OCI-LY1 (cell line): ENCODE data around the gene FAM50A.

Experiments
- H2AFZ ChIP-seq: fragments of 200-600 bp; sonication (generic), shearing (Covaris generic); 2 replicates; pipeline ENCODE4 v1.6.0; 2014; ENCODE audit warnings: antibody characterized with exemption, mild to moderate bottlenecking, low read length
- H3F3A ChIP-seq: fragments of 200-600 bp; sonication (generic), shearing (Covaris generic); 2 replicates; pipeline ENCODE4 v1.6.0; 2014; ENCODE audit warnings: mild to moderate bottlenecking, antibody characterized with exemption, low read length, moderate library complexity; ENCODE audit not compliant: insufficient read depth
- H3K27ac ChIP-seq: fragments of 200-600 bp; sonication (generic); 2 replicates; pipeline ENCODE4 v1.5.1; 2014; ENCODE audit warnings: low read length, mixed run types, mild to moderate bottlenecking, low read depth; ENCODE audit not compliant: poor library complexity, severe bottlenecking
- H3K27me3 ChIP-seq: fragments of 200-600 bp; sonication (generic); 2 replicates; pipeline ENCODE4 v1.6.0; 2014; ENCODE audit warnings: antibody characterized with exemption, mild to moderate bottlenecking, low read length, moderate library complexity; ENCODE audit not compliant: insufficient read depth
- H3K36me3 ChIP-seq: fragments of 200-600 bp; sonication (generic); 2 replicates; pipeline ENCODE4 v1.6.1; 2014; ENCODE audit warnings: mild to moderate bottlenecking, antibody characterized with exemption, low read length, moderate library complexity, mixed read lengths; ENCODE audit not compliant: insufficient read depth
- H3K4me1 ChIP-seq: fragments of 200-600 bp; sonication (generic); 2 replicates; pipeline ENCODE4 v1.5.1; 2014; ENCODE audit warnings: mild to moderate bottlenecking, low read length, moderate library complexity; ENCODE audit not compliant: insufficient read depth, severe bottlenecking
- H3K4me2 ChIP-seq: fragments of 200-600 bp; sonication (generic), shearing (Covaris generic); 2 replicates; pipeline ENCODE4 v1.6.1; 2014; ENCODE audit warnings: low read length
- H3K4me3 ChIP-seq: fragments of 200-600 bp; sonication (generic); 2 replicates; pipeline ENCODE4 v1.5.1; 2014; ENCODE audit warnings: low read length, low read depth, mild to moderate bottlenecking, mixed read lengths; ENCODE audit not compliant: poor library complexity, severe bottlenecking
- H3K79me2 ChIP-seq: fragments of 200-600 bp; shearing (Covaris generic); 2 replicates; pipeline ENCODE4 v1.6.1; 2016; ENCODE audit warnings: mixed run types, low read length, mixed read lengths; ENCODE audit not compliant: insufficient read depth
- H3K9ac ChIP-seq: fragments of 200-600 bp; sonication (generic), shearing (Covaris generic); 2 replicates; pipeline ENCODE4 v1.6.1; 2014; ENCODE audit warnings: mild to moderate bottlenecking, low read length, mixed read lengths
- H3K9me2 ChIP-seq: fragments of 200-600 bp; sonication (generic), shearing (Covaris generic); 2 replicates; pipeline ENCODE4 v1.6.1; 2014; ENCODE audit warnings: low read depth, mild to moderate bottlenecking, low read length, mixed read lengths
- H3K9me3 ChIP-seq: fragments of 200-600 bp; shearing (Covaris generic); 2 replicates; pipeline ENCODE4 v1.6.1; 2014; ENCODE audit warnings: low read length, mixed read lengths
- H4K20me1 ChIP-seq: fragments of 200-600 bp; sonication (generic), shearing (Covaris generic); 2 replicates; pipeline ENCODE4 v1.6.0; 2016; ENCODE audit warnings: mild to moderate bottlenecking, low read length; ENCODE audit not compliant: insufficient read depth
- EZH2 ChIP-seq: fragments of 200-600 bp; sonication (generic), shearing (Covaris generic); IDR thresholded peaks from 2 replicates; pipeline ENCODE4 v1.8.0; 2017; ENCODE audit warnings: borderline replicate concordance, mixed run types, mild to moderate bottlenecking, antibody characterized with exemption, low read length, moderate library complexity, mixed read lengths
- TF ChIP-seq, protein P1 (sequence below): fragments of 200-600 bp; sonication (generic), shearing (Covaris generic); IDR thresholded peaks from 2 replicates; pipeline ENCODE4 v1.5.1; 2017; ENCODE audit warnings: mild to moderate bottlenecking, antibody characterized with exemption, low read length, moderate library complexity, mixed read lengths

FAM50A gene

DNA sequence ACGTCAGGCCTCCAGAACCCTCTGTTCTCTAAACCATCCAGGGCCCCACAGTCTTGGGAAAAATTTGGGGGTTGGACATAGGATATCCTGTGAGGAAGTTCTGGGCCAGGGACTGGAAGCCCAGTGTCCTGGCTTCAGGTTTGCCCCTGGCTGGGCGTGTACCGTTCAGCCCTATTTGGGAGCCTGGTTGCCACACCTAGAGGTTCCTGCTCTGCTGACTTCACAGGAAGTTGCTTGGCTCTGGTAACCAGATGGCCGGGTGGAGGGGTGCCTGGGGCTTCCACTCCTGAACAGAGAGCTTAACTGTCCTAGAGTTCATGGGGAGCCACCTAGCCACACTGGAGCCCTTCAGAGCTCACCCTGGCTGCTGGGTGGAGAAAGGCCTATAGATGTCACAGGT lies 31.5 kb upstream of the FAM50A start:
- Histone ChIP-seq H3K9me2 (no peaks in the 10 kb centered on the region), H4K20me1 (no peaks in the 10 kb centered on the region), H3K4me2 (peak overlapping the region; percentile 86), H3K9ac (peak overlapping the region; percentile 85), H2AFZ (no peak overlapping the region), H3K79me2 (no peaks in the 10 kb centered on the region), H3F3A (no peaks in the 10 kb centered on the region), H3K27ac (peak overlapping the region; percentile 72), H3K27me3 (no peaks in the 10 kb centered on the region), H3K4me3 (peak overlapping the region; percentile 75), H3K4me1 (peaks cover 32% of the 10 kb centered on the region), H3K9me3 (no peaks in the 10 kb centered on the region), H3K36me3 (no peaks in the 10 kb centered on the region)
- TF ChIP-seq, protein P1, sequence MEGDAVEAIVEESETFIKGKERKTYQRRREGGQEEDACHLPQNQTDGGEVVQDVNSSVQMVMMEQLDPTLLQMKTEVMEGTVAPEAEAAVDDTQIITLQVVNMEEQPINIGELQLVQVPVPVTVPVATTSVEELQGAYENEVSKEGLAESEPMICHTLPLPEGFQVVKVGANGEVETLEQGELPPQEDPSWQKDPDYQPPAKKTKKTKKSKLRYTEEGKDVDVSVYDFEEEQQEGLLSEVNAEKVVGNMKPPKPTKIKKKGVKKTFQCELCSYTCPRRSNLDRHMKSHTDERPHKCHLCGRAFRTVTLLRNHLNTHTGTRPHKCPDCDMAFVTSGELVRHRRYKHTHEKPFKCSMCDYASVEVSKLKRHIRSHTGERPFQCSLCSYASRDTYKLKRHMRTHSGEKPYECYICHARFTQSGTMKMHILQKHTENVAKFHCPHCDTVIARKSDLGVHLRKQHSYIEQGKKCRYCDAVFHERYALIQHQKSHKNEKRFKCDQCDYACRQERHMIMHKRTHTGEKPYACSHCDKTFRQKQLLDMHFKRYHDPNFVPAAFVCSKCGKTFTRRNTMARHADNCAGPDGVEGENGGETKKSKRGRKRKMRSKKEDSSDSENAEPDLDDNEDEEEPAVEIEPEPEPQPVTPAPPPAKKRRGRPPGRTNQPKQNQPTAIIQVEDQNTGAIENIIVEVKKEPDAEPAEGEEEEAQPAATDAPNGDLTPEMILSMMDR, result no peak
- TF ChIP-seq EZH2, result no peak

DNA sequence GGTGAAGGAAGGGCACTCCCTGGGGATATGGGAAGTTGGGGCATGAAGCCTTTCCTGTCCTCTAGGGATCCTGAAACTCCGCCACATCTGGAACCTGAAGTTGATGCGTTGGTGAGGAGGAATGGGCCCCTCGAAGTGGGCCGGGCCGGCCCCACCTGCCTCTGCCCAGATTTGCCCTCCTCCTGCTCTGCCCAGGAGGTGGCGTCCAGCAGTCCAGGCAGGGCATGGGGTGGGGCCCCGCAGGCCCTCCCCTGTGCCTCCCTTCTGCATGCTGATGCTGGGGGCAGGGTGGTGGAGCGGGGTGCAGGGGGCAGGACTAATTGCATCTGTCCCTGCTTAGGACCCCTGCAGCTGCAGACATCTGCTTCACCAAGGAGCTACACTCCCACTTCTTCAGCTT lies 30.8 kb upstream of the FAM50A start:
- H3K9ac ChIP-seq, result no peak overlapping the region
- no peaks in the 10 kb centered on the region for H3K27me3 ChIP-seq
- H4K20me1 ChIP-seq, result no peaks in the 10 kb centered on the region
- H3K4me3 ChIP-seq, result no peak overlapping the region
- peaks cover 29% of the 10 kb centered on the region for H3K4me1 ChIP-seq
- TF ChIP-seq, protein P1, result no peak
- no peak for TF ChIP-seq EZH2
- H2AFZ ChIP-seq, result no peak overlapping the region
- no peaks in the 10 kb centered on the region for H3K9me3 ChIP-seq
- no peaks in the 10 kb centered on the region for H3K9me2 ChIP-seq
- H3K36me3 ChIP-seq, result no peaks in the 10 kb centered on the region
- no peaks in the 10 kb centered on the region for H3F3A ChIP-seq
- peak overlapping the region; percentile 72 for H3K27ac ChIP-seq
- H3K79me2 ChIP-seq, result no peaks in the 10 kb centered on the region
- no peak overlapping the region for H3K4me2 ChIP-seq

- H2AFZ ChIP-seq, result no peak overlapping the region
- TF ChIP-seq, protein P1, result no peak
- TF ChIP-seq EZH2, result no peak
- H3K4me2 ChIP-seq, result no peak overlapping the region
- no peaks in the 10 kb centered on the region for H3K9me3 ChIP-seq
- peaks cover 6% of the 10 kb centered on the region for H3K4me1 ChIP-seq
- no peaks in the 10 kb centered on the region for H4K20me1 ChIP-seq
- no peaks in the 10 kb centered on the region for H3K27me3 ChIP-seq
- no peaks in the 10 kb centered on the region for H3F3A ChIP-seq
- H3K27ac ChIP-seq, result no peak overlapping the region
- no peak overlapping the region for H3K9ac ChIP-seq
- no peak overlapping the region for H3K4me3 ChIP-seq
- no peaks in the 10 kb centered on the region for H3K9me2 ChIP-seq
- H3K36me3 ChIP-seq, result no peaks in the 10 kb centered on the region
- H3K79me2 ChIP-seq, result no peaks in the 10 kb centered on the region
Observed at GRCh38 chrX:154417157-154417556, 26.8 kb upstream of the FAM50A start.
